GM23248 (cell line): Measurements from ENCODE around the gene LYSMD3.

Experiments used
- EZH2 ChIP-seq: fragments of 200-600 bp; sonication (generic); IDR thresholded peaks from 2 replicates; pipeline ENCODE4 v1.6.1; 2018; ENCODE audit warnings: antibody characterized with exemption, mild to moderate bottlenecking; ENCODE audit not compliant: insufficient read depth, poor library complexity, severe bottlenecking
- EZH2phosphoT487 ChIP-seq: fragments of 200-600 bp; sonication (generic); IDR thresholded peaks from 2 replicates; pipeline ENCODE4 v1.6.1; 2018; ENCODE audit warnings: antibody characterized with exemption, moderate library complexity, mild to moderate bottlenecking, low read depth; ENCODE audit not compliant: insufficient read depth

- no peak for TF ChIP-seq EZH2
- TF ChIP-seq EZH2phosphoT487 = no peak
These were observed 36.1 kb upstream of the LYSMD3 start for GRCh38 chr5:90565491-90565890.
